Stimulated activated CD4-positive, alpha-beta T cell treated with anti-CD3 and anti-CD28 coated beads, Interleukin-15, amount 100 ng/mL, for 24 hours (primary cell): ENCODE measurements around the gene MRGPRD.

ENCODE experiments used
- DNase-seq: peaks from one replicate; pipeline ENCODE4 v3.0.0-alpha.2; 2020

Gene MRGPRD

DNA sequence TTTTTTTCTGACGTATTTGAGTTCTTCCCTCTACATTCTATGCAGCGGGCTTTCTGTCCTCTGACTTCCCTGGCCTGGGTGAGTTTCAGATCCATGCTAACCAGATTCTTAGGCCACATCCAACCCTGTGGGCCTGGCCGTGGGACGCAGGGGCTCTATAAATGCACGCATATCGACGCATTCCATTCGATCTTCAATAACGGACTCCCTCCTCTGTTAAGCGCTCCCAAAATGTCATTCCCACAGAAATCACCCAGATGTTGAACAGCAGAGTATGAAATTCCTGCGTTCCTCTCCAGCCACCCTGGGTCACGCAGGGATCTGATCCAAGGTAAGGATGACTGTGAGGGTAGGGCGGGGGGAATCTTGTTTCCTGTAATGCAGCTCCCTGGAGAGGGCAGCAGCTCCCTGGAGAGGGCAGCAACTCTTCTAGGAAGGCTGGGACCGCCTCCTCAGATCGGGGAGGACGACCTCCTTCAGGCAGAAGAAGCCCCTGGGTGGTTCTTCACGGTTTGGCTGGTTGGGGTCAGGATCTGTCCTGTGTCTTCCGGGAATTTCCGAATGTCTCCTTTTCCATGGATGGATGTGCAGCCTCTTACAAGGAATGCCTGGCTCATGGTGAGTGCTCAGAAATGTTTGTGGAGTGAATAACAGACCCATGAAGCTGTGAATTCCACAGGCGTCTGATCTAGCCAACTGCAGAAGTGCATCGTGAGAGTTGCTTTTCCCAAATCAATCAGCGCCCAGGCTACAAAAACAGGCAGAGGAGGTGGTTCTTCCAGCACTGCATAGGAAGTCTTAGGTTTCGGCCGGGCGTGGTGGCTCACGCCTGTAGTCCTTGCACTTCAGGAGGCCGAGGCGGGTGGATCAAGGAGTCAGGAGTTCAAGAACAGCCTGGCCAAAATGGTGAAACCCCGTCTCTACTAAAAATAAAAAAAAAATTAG is 12.2 kb downstream of the MRGPRD start:
- DNase-seq: no peak

DNA sequence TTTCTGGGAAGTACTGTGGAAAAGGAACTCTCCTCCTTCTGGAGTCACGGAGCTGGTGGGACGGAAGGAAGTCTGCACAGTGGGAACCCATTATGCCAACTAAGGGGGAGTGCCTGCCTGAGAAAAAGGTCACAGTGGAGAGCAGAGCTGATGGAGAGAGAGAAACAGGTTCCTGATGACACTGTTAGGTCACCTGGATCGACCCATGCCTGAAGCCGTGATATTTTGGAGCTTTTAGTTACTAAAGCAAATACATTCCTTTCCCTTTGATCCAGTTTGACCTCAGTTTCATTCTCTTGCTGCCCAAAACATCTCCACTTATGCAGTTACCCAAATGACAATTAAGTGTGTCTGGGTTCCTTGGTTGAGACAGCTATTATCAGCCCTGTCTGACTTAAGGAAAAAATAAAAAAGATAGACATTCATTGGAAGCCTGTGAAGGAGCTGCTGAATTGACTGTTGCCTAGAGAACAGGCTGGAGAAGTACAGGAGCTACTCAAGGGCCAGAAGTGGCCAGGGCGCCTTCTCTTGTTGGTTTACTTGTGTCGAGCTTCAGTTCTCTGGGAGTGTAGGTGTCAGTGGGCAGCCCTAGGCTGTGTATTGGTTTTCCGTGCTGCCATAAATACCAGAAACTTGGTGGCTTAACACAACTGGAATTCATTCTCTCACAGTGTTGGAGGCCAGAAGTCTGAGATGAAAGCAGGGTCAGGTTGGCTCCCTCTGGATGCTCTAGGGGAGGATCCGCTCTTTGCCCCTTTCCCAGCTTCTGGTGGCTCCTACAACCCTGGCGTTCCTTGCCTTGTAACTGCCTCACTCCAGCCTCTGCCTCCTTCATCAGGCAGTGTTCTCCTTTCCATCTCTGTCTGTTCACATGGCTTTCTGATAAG is 13.6 kb downstream of the MRGPRD start:
- DNase-seq: no peak

DNA sequence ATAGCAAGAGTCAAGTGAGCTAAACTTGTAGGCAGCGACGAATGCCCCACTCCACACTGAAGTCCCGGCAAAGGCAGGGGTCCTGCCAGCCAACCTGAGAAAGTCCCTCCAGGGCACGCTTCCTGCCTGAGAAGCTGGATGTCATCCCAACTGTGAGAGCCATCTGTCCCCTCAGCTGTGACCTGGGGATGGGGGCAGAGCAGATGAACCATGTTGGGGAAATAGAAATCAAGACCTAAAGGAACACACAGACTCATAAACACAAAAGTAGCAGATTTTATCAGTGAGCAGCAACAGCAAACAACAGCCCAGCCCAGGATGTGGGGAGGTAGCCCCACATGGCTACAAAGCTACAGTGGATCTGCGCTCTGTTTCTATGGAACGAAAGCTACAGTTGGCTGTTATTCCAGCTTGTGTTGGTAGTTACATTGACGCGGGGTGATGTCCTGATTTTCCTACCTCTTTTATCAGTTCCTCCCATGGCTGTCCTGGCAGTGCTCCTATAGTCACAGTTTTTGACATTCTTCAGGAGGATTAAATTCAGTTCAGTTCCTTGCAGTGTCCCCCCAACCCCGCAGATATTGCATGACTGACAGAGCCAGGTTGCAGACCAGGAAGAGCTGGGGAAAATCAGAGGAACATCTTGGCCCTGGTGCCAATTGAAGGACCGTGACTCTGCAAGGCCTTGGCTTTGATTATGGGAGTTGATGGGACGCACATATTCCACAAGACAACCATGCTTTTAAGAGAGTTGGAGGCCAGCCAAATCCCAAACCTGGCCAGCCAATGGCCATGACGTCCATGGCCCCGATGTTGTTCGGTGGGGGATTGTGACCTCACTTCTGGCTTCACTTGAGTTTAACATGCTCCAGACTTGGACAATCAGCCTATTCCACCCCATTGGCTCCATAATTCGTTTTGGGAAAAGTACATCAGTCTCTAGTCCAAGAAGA is 14.6 kb downstream of the MRGPRD start:
- no peak for DNase-seq

DNA sequence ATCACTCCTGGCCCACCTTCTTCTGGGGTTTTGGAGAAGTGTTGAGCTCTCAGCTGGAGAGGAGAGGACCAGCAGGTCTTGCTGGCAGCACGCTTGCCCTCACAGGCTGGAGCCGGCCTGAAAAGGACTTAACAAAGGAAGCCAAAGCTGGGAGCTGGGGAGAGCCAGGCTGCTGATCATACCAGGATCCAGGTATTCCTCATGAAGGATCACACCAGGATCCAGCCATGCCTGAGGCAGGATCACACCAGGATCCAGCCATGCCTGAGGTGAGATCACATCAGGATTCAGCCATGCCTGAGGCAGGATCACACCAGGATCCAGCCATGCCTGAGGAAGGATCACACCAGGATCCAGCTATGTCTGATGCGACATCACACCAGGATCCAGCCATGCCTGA is 17.0 kb downstream of the MRGPRD start:
- DNase-seq: no peak

DNA sequence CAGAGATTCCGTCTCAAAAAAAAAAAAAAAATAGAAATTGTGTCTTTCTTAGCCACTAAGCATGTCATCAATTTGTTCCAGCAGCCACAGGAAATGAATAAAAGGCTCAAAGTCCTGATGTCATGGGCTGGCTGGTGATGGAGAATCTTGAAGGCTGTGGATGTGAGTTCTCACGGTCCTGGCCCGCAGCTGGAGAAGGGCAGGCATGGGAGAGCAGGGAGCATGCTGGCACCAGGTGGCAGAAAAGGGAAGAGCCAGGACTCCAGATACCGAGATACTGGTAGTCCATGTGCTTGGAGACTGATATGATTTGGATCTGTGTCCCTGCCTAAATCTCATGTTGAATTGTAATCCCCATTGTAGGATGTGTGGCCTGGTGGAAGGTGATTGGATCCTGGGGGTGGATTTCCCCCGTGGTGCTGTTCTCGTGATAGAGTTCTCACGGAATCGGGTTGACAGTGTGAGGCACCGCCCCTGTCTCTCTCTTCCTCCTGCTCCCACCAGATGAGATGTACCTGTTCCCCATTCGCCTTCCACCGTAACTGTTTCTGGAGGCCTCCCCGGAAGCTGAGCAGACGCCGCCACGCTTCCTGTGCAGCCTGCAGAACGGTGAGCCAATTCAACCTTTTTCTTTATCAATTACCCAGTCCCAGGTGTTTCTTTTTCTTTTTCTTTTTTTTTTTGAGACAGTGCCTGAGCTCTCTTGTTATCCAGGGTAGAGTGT is 18.1 kb downstream of the MRGPRD start:
- no peak for DNase-seq

DNA sequence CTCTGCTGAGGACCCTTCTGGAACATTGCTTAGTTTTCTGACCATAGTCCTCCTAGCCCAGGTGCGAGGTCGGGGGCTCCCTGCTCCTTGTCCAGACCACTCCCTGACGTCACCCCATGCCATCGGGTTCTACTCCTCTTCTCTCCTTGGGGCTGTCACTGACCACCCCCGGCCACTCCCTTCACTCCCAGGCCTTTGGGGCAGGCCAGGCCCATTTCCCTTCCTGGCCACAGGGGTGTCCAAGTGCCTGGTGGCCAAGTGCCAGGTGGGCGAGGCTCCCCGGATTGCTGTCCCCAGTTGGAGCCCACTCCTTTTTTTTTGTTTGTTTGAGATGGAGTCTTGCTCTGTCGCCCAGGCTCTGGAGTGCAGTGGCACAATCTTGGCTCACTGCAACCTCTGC is 19.5 kb downstream of the MRGPRD start:
- no peak for DNase-seq

DNA sequence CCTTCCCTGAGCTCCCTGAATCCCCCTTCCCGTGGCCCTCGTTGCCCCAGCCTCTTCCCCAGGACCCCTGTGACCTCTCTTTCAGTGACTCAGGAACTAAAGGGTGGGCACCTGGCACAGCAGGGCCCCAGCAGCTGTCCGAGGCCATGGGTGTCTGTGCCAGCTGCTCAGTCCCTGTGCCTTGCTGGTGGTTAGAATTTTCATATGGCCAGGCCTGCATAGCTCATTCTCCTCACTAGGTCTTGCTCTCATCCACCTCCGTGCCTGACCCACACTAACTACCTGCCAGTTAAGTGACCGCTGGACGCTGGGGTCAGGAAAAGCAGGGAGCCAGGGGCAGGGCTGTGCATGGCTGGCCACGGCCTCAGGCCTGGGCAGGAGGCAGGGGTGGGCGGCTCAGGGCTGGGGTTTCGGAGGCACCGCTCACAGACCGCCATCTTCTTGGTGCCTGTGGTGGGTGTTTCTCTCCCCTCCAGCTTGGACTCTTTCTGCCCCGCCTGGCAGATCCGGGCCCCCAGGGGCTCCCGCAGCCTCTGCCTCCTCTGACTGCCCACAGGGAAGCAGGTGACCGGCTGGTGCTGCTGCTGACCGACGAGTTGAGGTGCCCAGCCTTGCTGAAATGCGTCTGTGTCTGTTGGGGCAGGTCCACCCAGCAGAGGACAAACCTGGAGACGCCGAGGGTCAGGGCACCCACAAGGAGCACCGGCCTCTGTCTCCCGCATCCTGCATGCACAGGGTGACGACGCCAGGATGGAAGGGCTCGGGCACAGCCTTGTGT is 20.3 kb downstream of the MRGPRD start:
- no peak for DNase-seq

DNA sequence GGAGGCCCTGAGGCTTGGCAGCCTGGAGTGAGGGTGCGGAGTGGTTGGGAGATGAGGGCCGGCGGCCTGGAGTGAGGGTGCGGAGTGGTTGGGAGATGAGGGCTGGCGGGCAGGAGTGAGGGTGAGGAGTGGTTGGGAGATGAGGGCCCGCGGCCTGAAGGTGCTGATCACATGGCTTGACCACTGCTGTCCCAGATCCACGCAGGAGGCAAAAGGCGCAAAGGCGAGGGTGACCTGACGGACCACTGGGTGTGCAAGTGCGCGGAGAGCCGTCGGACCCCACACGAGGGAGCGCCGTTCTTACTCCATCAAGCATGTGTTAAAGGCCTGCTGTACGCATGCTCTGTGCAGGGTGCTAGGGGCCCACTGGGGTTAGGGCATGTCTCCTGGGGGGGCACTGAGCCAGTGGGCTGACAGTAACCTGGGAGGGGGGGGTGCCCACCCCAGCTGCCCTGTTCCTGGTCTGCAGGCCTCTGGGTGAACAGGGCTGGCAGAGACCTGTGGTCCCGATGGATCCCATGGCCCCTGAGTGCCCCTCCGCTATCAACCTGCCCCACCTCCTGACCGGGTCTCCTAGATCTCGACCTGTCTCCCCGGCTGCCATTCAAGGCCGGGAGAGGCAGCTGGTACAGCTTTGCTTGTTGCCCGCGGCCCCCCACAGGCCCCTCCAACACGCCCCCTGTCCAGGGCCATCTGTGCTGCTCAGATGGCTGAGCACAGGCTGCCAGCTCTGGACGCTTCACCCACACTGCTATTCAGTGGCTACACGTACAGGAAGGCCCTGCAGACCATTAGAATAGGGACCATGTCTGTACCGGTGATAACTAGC is 21.1 kb downstream of the MRGPRD start:
- DNase-seq: no peak

DNA sequence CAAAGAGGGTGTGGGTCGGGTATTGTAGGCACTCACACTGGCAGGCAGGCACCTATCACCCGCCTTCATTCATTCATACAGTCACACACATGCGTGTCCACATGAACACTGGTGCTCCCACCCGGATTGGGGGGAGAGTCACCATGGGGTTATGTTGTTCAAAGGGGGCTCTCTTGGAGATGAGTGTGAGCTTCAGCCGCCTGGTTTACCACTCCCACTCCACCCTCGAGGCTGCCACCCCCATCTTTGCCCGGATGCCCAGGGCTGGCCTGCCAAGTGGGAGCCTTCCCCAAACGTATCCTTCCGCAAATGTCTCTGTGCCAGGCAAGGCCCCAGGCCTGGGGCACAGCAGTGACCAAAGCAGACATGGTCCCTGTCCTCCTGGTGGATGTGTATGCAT is 22.6 kb downstream of the MRGPRD start:
- no peak for DNase-seq

DNA sequence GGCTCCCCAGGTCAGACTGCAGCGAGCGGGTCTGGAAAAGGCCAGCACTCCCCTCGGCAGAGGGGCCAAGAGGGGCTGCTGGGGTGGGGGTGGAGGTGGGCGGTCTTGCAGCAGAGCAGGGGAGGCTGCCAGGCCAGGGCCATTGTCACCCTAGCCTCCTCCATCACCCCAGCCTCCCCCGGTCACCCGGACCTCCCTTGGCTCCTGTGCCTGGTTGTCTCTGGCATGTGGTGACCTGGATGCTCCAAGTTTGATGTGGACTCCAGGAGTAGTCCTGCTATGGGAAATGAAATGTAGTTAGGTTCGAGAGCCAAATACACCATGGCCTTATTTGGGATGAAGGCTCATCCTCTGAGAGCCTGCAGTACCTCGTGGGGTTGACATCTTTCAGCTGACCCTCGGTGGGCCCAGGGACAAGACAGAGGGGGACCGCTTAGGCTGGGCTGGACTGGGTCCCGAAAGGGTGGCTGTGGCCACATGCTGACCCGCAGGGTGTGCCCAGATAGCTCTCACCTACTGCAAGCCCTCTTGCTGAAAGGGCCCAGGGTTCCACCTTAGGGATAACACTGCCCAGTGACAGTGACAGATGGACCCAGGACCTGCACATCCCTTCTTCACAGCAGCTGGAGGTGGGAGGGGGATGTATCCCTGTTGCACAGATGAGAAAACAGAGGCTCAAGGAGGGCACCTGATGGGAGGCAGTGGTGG is 24.1 kb downstream of the MRGPRD start:
- no peak for DNase-seq

DNA sequence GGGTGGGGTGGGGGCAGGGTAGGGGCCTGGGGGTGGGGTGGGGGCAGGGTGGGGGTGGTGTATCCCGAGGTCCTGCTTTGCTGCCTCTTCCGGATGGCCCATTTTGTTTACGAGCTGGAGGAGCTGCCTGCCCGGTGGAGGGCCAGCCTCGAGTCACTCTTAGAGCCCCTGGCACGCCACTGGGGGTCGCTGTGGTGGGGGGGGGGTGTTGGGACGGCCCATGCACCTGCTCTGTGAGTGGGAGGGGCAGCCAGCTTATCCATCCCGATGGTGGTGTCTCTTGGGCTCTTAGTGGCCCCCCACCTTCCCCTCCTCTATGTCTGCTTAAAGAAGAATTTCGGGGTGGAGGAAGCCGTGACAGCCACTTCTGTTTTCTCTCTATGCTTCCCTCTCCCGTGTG is 24.6 kb downstream of the MRGPRD start:
- peak; percentile 15 for DNase-seq

DNA sequence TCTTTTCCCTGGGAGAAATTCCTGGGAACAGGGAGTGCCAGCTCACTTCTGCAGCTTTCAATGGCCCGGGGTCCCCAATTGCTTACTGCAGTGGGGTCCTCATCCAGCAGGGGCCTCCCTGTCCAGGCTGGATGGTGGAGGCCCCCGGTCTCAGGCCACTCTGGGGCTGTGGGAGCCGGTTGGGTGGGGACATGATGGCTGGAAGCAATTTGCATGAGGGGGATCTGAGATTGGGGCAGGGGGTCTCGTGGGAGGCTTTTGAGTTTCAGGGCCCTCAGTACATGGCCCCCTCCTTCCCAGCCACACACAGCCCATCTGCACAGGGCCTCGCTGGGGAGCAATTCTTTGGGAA is 25.2 kb downstream of the MRGPRD start:
- DNase-seq: no peak

DNA sequence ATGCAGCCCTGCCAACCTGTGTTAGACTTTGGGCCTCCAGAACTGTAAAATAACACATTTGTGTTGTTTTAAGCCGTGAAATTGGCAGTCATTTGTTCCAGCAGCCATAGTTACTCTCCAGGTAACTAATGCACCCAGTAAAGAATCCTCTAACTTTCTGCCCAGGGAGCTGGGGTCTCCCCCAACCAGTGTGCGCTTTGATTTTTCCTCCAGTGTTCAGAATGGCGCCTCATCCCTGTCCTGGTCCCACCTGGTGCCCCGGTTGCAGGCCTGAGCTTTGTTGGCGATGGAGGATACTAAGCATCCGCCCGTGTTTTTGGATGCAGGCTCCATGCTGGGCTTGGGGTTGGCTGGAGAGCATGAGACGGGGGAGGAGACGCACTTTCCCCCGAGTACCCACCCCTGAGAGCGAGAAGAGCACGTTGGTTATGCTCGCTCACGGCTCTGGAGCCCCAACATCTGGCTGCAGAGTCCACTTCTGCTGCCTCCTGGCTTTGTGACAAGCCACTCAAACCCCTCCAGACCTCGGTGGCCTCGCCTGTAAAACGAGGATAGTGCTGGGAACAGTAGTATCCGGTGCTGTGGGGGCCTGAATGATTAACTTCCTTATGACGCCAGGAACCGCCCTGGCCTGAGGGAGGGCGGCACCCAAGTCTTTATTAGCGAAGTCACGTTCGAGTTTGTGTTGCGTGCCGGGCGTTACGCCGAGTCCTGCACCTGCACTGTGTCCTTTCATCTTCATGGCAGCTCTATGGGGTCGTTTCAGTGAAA is 25.8 kb downstream of the MRGPRD start:
- no peak for DNase-seq

DNA sequence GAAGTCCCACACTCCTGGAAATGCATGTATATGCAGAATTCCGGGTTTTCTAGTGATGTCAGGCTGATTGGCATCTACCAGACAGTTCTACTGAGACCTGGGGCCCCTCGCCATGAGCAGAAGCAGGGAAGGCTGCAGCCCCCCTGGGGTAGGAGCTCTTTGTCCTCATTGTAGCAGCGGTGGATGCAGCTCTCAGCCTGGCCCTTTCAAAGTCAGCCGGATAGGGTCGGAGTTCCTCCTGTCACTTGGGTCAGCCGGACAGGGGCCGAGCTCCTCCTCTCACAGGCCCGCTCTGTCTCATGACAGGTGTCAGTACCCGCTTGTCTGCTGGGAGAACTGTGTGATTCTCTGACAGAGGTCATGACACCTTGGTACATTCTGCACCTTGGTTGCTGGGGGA is 30.0 kb downstream of the MRGPRD start:
- no peak for DNase-seq

DNA sequence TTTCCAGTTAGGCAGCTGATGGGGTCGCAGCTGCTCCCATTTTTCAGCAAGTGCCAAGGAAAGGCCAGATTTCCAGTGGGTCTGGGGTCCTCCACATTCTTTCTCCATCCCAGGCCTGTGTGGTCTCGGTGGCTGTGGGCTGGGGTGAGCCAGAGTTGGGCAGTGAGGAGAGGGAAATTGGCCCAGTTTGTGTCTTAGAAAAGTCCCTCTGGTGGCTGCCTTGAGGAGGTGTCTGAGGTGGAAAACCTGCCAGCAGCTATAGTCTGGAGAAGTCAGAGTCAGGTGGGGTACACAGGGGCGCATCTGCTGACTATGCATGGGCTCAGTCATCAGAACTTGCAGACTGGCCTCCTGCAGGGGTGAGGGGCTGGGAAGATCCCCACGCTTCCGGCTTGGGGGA is 30.5 kb downstream of the MRGPRD start:
- DNase-seq: no peak

DNA sequence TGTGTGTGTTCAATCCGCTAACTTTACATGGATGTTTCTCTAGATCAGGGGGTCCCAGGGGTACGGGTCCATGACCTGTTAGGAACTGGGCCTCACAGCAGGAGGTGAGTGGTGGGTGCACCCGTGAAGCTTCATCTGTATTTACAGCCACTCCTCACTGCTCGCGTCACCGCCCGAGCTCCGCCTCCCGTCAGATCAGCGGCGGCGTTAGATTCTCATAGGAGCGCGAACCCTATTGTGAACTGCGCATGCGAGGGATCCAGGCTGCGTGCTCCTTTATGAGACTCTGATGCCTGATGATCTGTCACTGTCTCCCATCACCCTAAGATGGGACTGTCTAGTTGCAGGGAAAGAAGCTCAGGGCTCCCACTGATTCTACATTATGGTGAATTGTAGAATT is 31.9 kb downstream of the MRGPRD start:
- no peak for DNase-seq

DNA sequence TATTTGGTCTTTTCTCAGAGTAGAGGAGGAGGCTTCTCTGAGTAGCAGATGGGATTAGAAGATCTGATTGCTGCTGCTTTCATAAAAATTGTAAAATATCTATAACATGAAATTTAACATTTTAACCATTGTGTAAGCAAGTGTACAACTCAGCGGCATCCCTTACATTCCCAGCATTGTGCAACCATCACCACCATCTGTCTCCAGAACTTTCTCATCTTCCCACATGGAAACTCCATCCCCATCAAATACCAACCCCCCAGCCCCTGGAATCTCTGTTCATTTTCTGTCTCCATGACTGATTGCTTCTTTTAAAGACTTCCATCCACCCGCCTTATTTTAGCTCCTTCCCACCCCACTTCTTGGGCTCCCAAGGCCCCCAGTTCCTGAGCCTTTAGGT is 32.3 kb downstream of the MRGPRD start:
- no peak for DNase-seq

DNA sequence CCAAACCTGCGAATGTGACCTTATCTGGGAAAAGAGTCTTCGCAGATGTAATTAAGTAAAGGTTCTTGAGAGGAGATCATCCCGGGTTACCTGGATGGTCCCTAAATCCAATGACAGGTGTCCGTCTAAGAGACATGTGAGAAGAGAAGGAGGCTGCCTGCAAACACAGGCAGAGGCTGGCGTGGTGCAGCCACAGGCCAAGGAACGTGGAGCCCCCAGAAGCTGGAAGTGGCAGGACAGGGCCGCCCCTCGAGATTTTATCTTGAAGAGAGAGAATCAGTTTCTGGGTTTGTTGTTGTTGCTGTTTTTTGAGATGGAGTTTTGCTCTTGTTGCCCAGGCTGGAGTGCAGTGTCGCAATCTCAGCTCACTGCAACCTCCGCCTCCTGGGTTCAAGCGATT is 33.6 kb downstream of the MRGPRD start:
- no peak for DNase-seq
